Measurements from ENCODE around the gene CD22.

DNA sequence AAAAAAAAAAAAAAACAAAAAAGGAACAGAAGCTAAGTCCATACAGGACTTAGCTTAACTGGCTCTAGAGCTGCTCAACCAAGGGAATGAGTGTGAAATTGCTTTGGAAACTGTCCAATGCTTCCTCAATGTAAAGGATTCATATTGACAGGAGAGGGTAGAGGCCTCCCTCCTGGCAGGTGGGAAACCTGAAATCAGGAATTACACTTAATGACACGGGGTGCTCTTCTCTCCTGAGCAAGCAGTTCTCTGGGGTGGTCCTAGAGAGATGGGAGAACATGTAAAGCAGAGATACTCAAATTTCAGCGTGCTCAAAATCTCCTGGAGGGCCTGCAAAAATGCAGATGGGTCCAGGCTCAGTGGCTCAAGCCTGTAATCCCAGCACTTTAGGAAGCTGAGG lies 40.7 kb upstream of the CD22 start:
- TF ChIP-seq POLR2A (IDR thresholded peaks at IDR 0.05; ENCODE audit: low read depth, low read length) (no peak), MAFK (IDR thresholded peaks at IDR 0.05; ENCODE audit: low read depth, low read length) (no peak), CHD1 (IDR thresholded peaks at IDR 0.05; ENCODE audit: low read depth, low read length) (no peak), SMC3 (IDR thresholded peaks at IDR 0.05; ENCODE audit: low read depth, low read length) (no peak), RAD21 (IDR thresholded peaks at IDR 0.05; ENCODE audit: low read length) (no peak), RFX5 (IDR thresholded peaks at IDR 0.05; ENCODE audit: low read depth, low read length) (no peak)
- TF ChIP-seq, protein P1, sequence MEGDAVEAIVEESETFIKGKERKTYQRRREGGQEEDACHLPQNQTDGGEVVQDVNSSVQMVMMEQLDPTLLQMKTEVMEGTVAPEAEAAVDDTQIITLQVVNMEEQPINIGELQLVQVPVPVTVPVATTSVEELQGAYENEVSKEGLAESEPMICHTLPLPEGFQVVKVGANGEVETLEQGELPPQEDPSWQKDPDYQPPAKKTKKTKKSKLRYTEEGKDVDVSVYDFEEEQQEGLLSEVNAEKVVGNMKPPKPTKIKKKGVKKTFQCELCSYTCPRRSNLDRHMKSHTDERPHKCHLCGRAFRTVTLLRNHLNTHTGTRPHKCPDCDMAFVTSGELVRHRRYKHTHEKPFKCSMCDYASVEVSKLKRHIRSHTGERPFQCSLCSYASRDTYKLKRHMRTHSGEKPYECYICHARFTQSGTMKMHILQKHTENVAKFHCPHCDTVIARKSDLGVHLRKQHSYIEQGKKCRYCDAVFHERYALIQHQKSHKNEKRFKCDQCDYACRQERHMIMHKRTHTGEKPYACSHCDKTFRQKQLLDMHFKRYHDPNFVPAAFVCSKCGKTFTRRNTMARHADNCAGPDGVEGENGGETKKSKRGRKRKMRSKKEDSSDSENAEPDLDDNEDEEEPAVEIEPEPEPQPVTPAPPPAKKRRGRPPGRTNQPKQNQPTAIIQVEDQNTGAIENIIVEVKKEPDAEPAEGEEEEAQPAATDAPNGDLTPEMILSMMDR (conservative IDR thresholded peaks at IDR 0.05; ENCODE audit: low read depth, low read length) = no peak
- TF ChIP-seq, protein P2, sequence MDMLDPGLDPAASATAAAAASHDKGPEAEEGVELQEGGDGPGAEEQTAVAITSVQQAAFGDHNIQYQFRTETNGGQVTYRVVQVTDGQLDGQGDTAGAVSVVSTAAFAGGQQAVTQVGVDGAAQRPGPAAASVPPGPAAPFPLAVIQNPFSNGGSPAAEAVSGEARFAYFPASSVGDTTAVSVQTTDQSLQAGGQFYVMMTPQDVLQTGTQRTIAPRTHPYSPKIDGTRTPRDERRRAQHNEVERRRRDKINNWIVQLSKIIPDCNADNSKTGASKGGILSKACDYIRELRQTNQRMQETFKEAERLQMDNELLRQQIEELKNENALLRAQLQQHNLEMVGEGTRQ (IDR thresholded peaks at IDR 0.05; ENCODE audit: low read depth, low read length) = no peak

Measured in IMR-90 (cell line).